ENCODE data around the gene TCF19.

DNA sequence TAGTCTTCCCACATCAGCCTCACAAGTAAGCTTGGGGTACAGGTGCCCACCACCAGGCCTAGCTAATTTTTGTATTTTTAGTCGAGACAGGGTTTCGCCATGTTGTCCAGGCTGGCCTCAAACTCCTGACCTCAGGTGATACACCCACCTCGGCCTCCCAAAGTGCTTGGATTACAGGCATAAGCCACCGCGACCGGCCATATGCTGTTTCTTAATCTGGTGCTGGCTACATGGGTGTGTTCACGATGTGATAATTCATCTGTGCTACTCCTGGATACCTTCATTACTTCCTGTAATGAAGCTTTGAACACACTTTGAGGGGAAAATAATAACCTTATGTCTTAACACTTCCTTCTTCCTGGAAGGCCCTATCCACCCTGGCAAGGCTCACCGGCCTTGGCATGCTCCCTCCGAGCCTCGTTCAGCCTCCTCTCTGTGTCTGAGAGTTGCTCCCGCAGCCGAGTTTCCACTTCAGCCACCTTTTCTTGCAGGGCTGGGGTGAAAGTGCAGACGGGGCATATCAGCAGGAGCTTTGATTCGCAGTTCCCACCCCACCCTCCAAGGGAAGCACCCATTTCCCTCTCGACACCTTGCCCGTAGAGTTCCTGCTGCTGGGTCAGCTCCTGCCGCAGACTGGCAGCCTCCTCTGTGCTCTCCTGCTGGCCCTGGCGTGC, 14.0 kb upstream of the TCF19 start:
- TF ChIP-seq CTCF (IDR thresholded peaks at IDR 0.05) (no peak), POLR2A (IDR thresholded peaks at IDR 0.05) (no peak)

Data from right lobe of liver (tissue), 4 donors.